ENCODE results near the gene ZMAT5.
"Not testable (repeated sequence)": the region's sequence is repeated elsewhere in the genome, so short reads cannot be mapped to it uniquely, and the experiment has no call there.

The ZMAT5 gene

GRCh38 chr22:29784451-29785361 lies 17.9 kb upstream of the ZMAT5 start:
- DNase-seq = no peak

GRCh38 chr22:29782061-29782845 lies 15.4 kb upstream of the ZMAT5 start:
- DNase-seq = peak; percentile 18

- peak; percentile 94 for DNase-seq
Measured at GRCh38 chr22:29780748-29781676, 14.2 kb upstream of the ZMAT5 start.

GRCh38 chr22:29780220-29780619 lies 13.4 kb upstream of the ZMAT5 start:
- no peak for DNase-seq

GRCh38 chr22:29773233-29773632 lies 6.4 kb upstream of the ZMAT5 start:
- DNase-seq = peak; percentile 65

GRCh38 chr22:29772170-29772641 lies 5.4 kb upstream of the ZMAT5 start:
- DNase-seq = peak; percentile 11

- DNase-seq = no peak
Measured at GRCh38 chr22:29769723-29770321, 3.0 kb upstream of the ZMAT5 start.

GRCh38 chr22:29768052-29768693 lies 1.4 kb upstream of the ZMAT5 start:
- DNase-seq = no peak

GRCh38 chr22:29767171-29768051 lies 604 bp upstream of the ZMAT5 start, which contains the start of gene UQCR10:
Gene UQCR10 (plus strand): TSS chr22:29767369. CDS start chr22:29767399, 30 bp downstream.
- peak; percentile 98 for DNase-seq

- DNase-seq = no peak
Measured at GRCh38 chr22:29765905-29766631, 739 bp downstream of the ZMAT5 start.

- no peak for DNase-seq
Measured at GRCh38 chr22:29762263-29762662, 4.5 kb downstream of the ZMAT5 start.

GRCh38 chr22:29758959-29759358 lies 7.8 kb downstream of the ZMAT5 start:
- no peak for DNase-seq

- DNase-seq = no peak
Measured at GRCh38 chr22:29758068-29758622, 8.7 kb downstream of the ZMAT5 start.

GRCh38 chr22:29757096-29757495 lies 9.7 kb downstream of the ZMAT5 start:
- DNase-seq = no peak

- DNase-seq = no peak
Measured at GRCh38 chr22:29756341-29756740, 10.5 kb downstream of the ZMAT5 start.

GRCh38 chr22:29755889-29756288 lies 10.9 kb downstream of the ZMAT5 start:
- DNase-seq = no peak

GRCh38 chr22:29754658-29755395 lies 12.0 kb downstream of the ZMAT5 start:
- DNase-seq = not testable (repeated sequence)

- DNase-seq = no peak
Measured at GRCh38 chr22:29753808-29754657, 12.8 kb downstream of the ZMAT5 start.
